H7 (cell line): ENCODE results near the gene REEP1. TPM values are rescaled to one million over a fixed set of nuclear protein-coding genes. Genes with fewer than 3 reads are reported as not detected.
"Not testable (repeated sequence)": the region's sequence is repeated elsewhere in the genome, so short reads cannot be mapped to it uniquely, and the experiment has no call there.

Experiments
- DNase-seq: peaks from one replicate; pipeline ENCODE4 v3.0.0; 2012
- H3K27me3 ChIP-seq: 2 replicates; pipeline ENCODE4 v1.6.0; 2011; ENCODE audit warnings: mild to moderate bottlenecking, low read length; ENCODE audit not compliant: control insufficient read depth, insufficient read depth
- H3K36me3 ChIP-seq: replicated peaks from 2 replicates; pipeline ENCODE4 v1.5.1; 2011; ENCODE audit warnings: low read length; ENCODE audit not compliant: control insufficient read depth, insufficient read depth
- H3K4me3 ChIP-seq: 2 replicates; pipeline ENCODE4 v1.5.1; 2011; ENCODE audit warnings: low read depth, mild to moderate bottlenecking, control low read depth, low read length, moderate library complexity; ENCODE audit not compliant: insufficient read depth
- total RNA-seq: library from RNA; depleted of rRNA; stranded (reverse); fragments of >200 nt; shearing (Covaris generic); gene quantifications from 2 replicates; pipeline ENCODE4 v1.2.3, GENCODE V29; 2014

Gene REEP1
- total RNA-seq, 1 experiment from 2014 or later, result 0.48 TPM

- Histone ChIP-seq H3K27me3 (no peaks in the 10 kb centered on the region), H3K4me3 (no peak overlapping the region), H3K36me3 (no peaks in the 10 kb centered on the region)
- no peak for DNase-seq
These were observed 108.2 kb downstream of the REEP1 start for GRCh38 chr2:86229221-86229620.

- H3K36me3 ChIP-seq, H3K27me3 ChIP-seq, H3K4me3 ChIP-seq, DNase-seq: not testable (repeated sequence)
These were observed 108.9 kb downstream of the REEP1 start for GRCh38 chr2:86228574-86228973.

GRCh38 chr2:86227685-86228084, 109.7 kb downstream of the REEP1 start:
- no peak for DNase-seq
- H3K4me3 ChIP-seq, result no peak overlapping the region
- no peaks in the 10 kb centered on the region for H3K36me3 ChIP-seq
- H3K27me3 ChIP-seq, result no peaks in the 10 kb centered on the region

- Histone ChIP-seq H3K4me3 (no peak overlapping the region), H3K36me3 (no peaks in the 10 kb centered on the region), H3K27me3 (no peaks in the 10 kb centered on the region)
- DNase-seq, result no peak
These were observed 110.5 kb downstream of the REEP1 start for GRCh38 chr2:86226636-86227520.

- H3K36me3 ChIP-seq, result no peaks in the 10 kb centered on the region
- no peak overlapping the region for H3K4me3 ChIP-seq
- H3K27me3 ChIP-seq, result no peaks in the 10 kb centered on the region
- DNase-seq, result no peak
These were observed 111.4 kb downstream of the REEP1 start for GRCh38 chr2:86226070-86226469.

GRCh38 chr2:86225581-86225980, 111.8 kb downstream of the REEP1 start:
- Histone ChIP-seq H3K36me3 (no peaks in the 10 kb centered on the region), H3K4me3 (no peak overlapping the region), H3K27me3 (no peaks in the 10 kb centered on the region)
- DNase-seq, result no peak

GRCh38 chr2:86224645-86225355, 112.6 kb downstream of the REEP1 start:
- H3K4me3 ChIP-seq, result no peak overlapping the region
- H3K36me3 ChIP-seq, result no peaks in the 10 kb centered on the region

GRCh38 chr2:86223927-86224560, 113.4 kb downstream of the REEP1 start:
- Histone ChIP-seq H3K27me3 (no peaks in the 10 kb centered on the region), H3K4me3 (no peak overlapping the region)
- no peak for DNase-seq

More at GRCh38 chr2:86224645-86225355, 112.6 kb downstream of the REEP1 start:
- no peak for DNase-seq
- no peaks in the 10 kb centered on the region for H3K27me3 ChIP-seq

GRCh38 chr2:86223140-86223926, 114.1 kb downstream of the REEP1 start:
- Histone ChIP-seq H3K36me3 (no peaks in the 10 kb centered on the region), H3K4me3 (no peak overlapping the region), H3K27me3 (no peaks in the 10 kb centered on the region)
- DNase-seq, result no peak

More at GRCh38 chr2:86223927-86224560, 113.4 kb downstream of the REEP1 start:
- H3K36me3 ChIP-seq, result no peaks in the 10 kb centered on the region

- no peaks in the 10 kb centered on the region for H3K36me3 ChIP-seq
- peak; percentile 63 for DNase-seq
- no peak overlapping the region for H3K4me3 ChIP-seq
- no peaks in the 10 kb centered on the region for H3K27me3 ChIP-seq
These were observed 116.3 kb downstream of the REEP1 start for GRCh38 chr2:86221066-86221684.

- no peak overlapping the region for H3K4me3 ChIP-seq
- no peak for DNase-seq
- no peaks in the 10 kb centered on the region for H3K27me3 ChIP-seq
- H3K36me3 ChIP-seq, result no peaks in the 10 kb centered on the region
These were observed 117.5 kb downstream of the REEP1 start for GRCh38 chr2:86219896-86220295.

GRCh38 chr2:86218124-86218523, 119.3 kb downstream of the REEP1 start:
- no peak for DNase-seq
- no peak overlapping the region for H3K4me3 ChIP-seq
- no peaks in the 10 kb centered on the region for H3K27me3 ChIP-seq
- peaks cover 2% of the 10 kb centered on the region; the same call in 1 of the 2 replicates for H3K36me3 ChIP-seq

GRCh38 chr2:86216575-86217555, 120.6 kb downstream of the REEP1 start:
- no peak for DNase-seq
- no peaks in the 10 kb centered on the region for H3K27me3 ChIP-seq
- peaks cover 2% of the 10 kb centered on the region; the same call in 1 of the 2 replicates for H3K36me3 ChIP-seq
- no peak overlapping the region for H3K4me3 ChIP-seq
